ENCODE measurements around the gene CNNM3.

CNNM3 gene

DNA sequence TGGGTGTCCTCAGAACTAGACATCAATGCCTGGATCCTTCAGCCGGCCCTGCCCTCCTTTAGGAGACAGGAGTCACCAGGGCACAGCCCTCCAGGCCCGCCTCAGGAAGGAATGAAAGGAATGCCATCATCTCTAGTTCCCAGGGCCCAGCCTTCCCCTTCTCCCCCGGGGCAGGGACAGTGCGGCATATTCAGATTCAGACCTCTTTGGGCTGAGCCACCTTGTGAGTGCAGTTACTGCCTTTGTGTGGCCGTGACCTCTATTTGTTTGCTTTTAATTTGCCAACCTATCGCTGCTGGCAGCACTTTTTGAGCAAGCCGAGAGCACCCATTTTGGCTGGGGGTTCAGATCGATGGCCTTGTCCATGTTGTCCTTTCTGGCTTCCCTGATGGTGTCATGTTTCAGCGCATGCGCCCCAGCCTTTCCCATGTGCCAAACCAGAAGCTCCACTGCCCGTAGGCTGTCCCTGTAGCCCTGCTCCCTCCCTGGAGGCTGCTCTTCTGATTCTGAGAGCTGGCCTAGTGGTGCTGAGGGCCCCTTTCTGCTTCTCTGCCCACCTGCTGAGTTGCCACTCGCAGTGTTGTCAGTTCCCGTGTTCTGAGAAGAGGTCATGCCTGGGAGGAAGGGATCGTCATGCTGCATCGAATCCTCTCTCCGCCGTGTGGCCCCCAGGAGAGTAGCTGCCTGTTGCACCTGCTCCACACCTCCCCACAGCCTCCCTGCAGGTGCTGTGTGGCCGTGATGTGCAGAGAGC is 16.9 kb downstream of the CNNM3 start:
- Histone ChIP-seq H3K4ac (ENCODE audit: low read length) (no peak overlapping the region), H3K4me1 (ENCODE audit: control insufficient read depth in 2 of 2, insufficient read depth in 1 of 2, low read depth in 1 of 2, low read length in 2 of 2) (peaks cover 4 to 16% of the 10 kb centered on the region in 2 donors), H3K23ac (ENCODE audit: low read depth, low read length, poor library complexity) (no peak overlapping the region), H3K18ac (ENCODE audit: low read length) (peak overlapping the region; percentile 88), H3K27ac (replicated peaks; ENCODE audit: low read length) (peak overlapping the region; percentile 82), H4K91ac (ENCODE audit: low read depth, low read length, poor library complexity) (no peak overlapping the region), H4K8ac (ENCODE audit: low read depth, low read length) (no peak overlapping the region), H3K4me2 (ENCODE audit: insufficient read depth, low read length, poor library complexity, severe bottlenecking) (peak overlapping the region; percentile 54), H2BK12ac (ENCODE audit: low read length) (no peak overlapping the region), H2AFZ (ENCODE audit: low read length) (peak overlapping the region; percentile 62), H2BK15ac (ENCODE audit: low read length) (no peak overlapping the region), H3K14ac (ENCODE audit: low read length) (no peak overlapping the region), H2AK5ac (ENCODE audit: low read depth, low read length) (no peak overlapping the region), H3K27me3 (ENCODE audit: control insufficient read depth in 3 of 3, insufficient read depth in 3 of 3, low read depth in 1 of 3, low read length in 3 of 3) (no peaks in the 10 kb centered on the region), H2BK120ac (ENCODE audit: low read depth, low read length) (no peak overlapping the region), H3K36me3 (replicated peaks in 1 of 2; ENCODE audit: control insufficient read depth in 2 of 2, insufficient read depth in 2 of 2, low read length in 2 of 2) (peaks cover 29 to 90% of the 10 kb centered on the region in 2 donors), H3K9ac (ENCODE audit: low read depth, low read length, poor library complexity) (peak overlapping the region; percentile 51), H3K79me1 (ENCODE audit: low read depth, low read length) (no peaks in the 10 kb centered on the region), H3K9me3 (replicated peaks in 1 of 2; ENCODE audit: control insufficient read depth in 2 of 2, insufficient read depth in 1 of 2, low read depth in 1 of 2, low read length in 2 of 2) (no peaks in the 10 kb centered on the region), H2BK5ac (ENCODE audit: low read length) (peak overlapping the region; percentile 30), H3K4me3 (ENCODE audit: low read length in 2 of 2) (no peak overlapping the region)
- peak; percentile 86 for DNase-seq (ENCODE audit: low spot score)
- no CpG with 5 or more reads among the region's 18 CpGs for WGBS, 2 donors (ENCODE audit: extremely low coverage in 2 of 2, insufficient read length in 2 of 2, insufficient replicate concordance in 1 of 2)

DNA sequence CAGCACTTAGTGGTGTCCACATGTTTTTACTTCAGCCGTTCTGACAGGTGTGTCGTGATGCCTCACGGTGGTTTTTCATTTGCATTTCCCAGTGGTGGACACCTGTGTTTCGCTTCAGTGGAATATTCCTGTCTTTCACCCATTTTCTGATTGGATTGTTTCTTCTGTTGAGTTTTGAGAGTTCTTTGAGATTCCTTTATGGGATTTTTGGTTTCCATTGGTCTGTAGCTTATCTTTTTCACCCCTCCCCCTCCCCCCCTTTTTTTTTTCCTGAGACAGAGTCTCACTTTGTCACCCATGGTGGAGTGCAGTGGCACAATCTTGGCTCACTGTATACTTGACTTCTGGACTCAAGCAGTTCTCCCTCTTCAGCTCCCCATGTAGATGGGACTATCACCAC is 19.8 kb downstream of the CNNM3 start:
- Histone ChIP-seq H2AK5ac (ENCODE audit: low read depth, low read length) (no peak overlapping the region), H3K18ac (ENCODE audit: low read length) (no peak overlapping the region), H3K27me3 (ENCODE audit: control insufficient read depth in 3 of 3, insufficient read depth in 3 of 3, low read depth in 1 of 3, low read length in 3 of 3) (no peaks in the 10 kb centered on the region), H4K91ac (ENCODE audit: low read depth, low read length, poor library complexity) (no peak overlapping the region), H3K4ac (ENCODE audit: low read length) (no peak overlapping the region), H2BK12ac (ENCODE audit: low read length) (no peak overlapping the region), H3K79me1 (ENCODE audit: low read depth, low read length) (no peaks in the 10 kb centered on the region), H3K14ac (ENCODE audit: low read length) (no peak overlapping the region), H3K23ac (ENCODE audit: low read depth, low read length, poor library complexity) (no peak overlapping the region), H3K36me3 (replicated peaks in 1 of 2; ENCODE audit: control insufficient read depth in 2 of 2, insufficient read depth in 2 of 2, low read length in 2 of 2) (peaks cover 18 to 87% of the 10 kb centered on the region in 2 donors), H3K9ac (ENCODE audit: low read depth, low read length, poor library complexity) (no peak overlapping the region), H4K8ac (ENCODE audit: low read depth, low read length) (no peak overlapping the region), H3K4me1 (ENCODE audit: control insufficient read depth in 2 of 2, insufficient read depth in 1 of 2, low read depth in 1 of 2, low read length in 2 of 2) (peaks cover 4 to 16% of the 10 kb centered on the region in 2 donors), H2BK15ac (ENCODE audit: low read length) (no peak overlapping the region), H3K9me3 (replicated peaks in 1 of 2; ENCODE audit: control insufficient read depth in 2 of 2, insufficient read depth in 1 of 2, low read depth in 1 of 2, low read length in 2 of 2) (no peaks in the 10 kb centered on the region), H3K4me2 (ENCODE audit: insufficient read depth, low read length, poor library complexity, severe bottlenecking) (no peak overlapping the region), H2BK5ac (ENCODE audit: low read length) (no peak overlapping the region), H2AFZ (ENCODE audit: low read length) (no peak overlapping the region), H3K27ac (replicated peaks; ENCODE audit: low read length) (no peak overlapping the region), H2BK120ac (ENCODE audit: low read depth, low read length) (no peak overlapping the region), H3K4me3 (ENCODE audit: low read length in 2 of 2) (no peak overlapping the region)
- DNase-seq (ENCODE audit: low spot score), result no peak
- WGBS, 2 donors (ENCODE audit: extremely low coverage in 2 of 2, insufficient read length in 2 of 2, insufficient replicate concordance in 1 of 2), result no CpG with 5 or more reads among the region's 4 CpGs

DNA sequence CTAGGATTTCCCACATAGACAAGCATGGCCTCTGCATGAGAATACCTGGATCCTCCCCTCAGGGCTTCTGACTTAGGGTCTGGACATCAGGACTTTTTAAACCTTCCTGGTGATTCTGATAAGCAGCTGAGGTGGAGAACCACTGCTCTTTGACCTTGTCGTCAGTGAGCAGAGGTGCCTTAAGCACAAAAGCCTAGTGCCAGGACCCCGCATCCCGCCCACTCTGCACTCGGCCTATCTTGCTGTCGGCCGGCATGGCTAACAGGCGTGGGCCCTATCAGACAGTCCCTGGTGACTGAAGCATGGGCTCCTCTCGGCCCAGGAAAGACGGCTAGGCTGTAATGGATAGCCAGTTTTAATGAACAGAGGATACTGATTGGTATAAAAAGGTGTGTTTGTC is 21.5 kb downstream of the CNNM3 start:
- DNase-seq (ENCODE audit: low spot score), result no peak
- Histone ChIP-seq H3K4me2 (ENCODE audit: insufficient read depth, low read length, poor library complexity, severe bottlenecking) (no peak overlapping the region), H4K91ac (ENCODE audit: low read depth, low read length, poor library complexity) (no peak overlapping the region), H2AK5ac (ENCODE audit: low read depth, low read length) (no peak overlapping the region), H3K27ac (replicated peaks; ENCODE audit: low read length) (no peak overlapping the region), H3K36me3 (replicated peaks in 1 of 2; ENCODE audit: control insufficient read depth in 2 of 2, insufficient read depth in 2 of 2, low read length in 2 of 2) (peaks cover 12 to 74% of the 10 kb centered on the region in 2 donors), H2BK120ac (ENCODE audit: low read depth, low read length) (no peak overlapping the region), H3K9ac (ENCODE audit: low read depth, low read length, poor library complexity) (no peak overlapping the region), H2BK12ac (ENCODE audit: low read length) (no peak overlapping the region), H4K8ac (ENCODE audit: low read depth, low read length) (no peak overlapping the region), H3K79me1 (ENCODE audit: low read depth, low read length) (peaks cover 2% of the 10 kb centered on the region), H3K23ac (ENCODE audit: low read depth, low read length, poor library complexity) (no peak overlapping the region), H3K27me3 (ENCODE audit: control insufficient read depth in 3 of 3, insufficient read depth in 3 of 3, low read depth in 1 of 3, low read length in 3 of 3) (no peaks in the 10 kb centered on the region), H3K9me3 (replicated peaks in 1 of 2; ENCODE audit: control insufficient read depth in 2 of 2, insufficient read depth in 1 of 2, low read depth in 1 of 2, low read length in 2 of 2) (no peaks in the 10 kb centered on the region), H3K4me3 (ENCODE audit: low read length in 2 of 2) (no peak overlapping the region), H3K18ac (ENCODE audit: low read length) (no peak overlapping the region), H2AFZ (ENCODE audit: low read length) (no peak overlapping the region), H2BK15ac (ENCODE audit: low read length) (no peak overlapping the region), H3K4ac (ENCODE audit: low read length) (no peak overlapping the region), H3K14ac (ENCODE audit: low read length) (no peak overlapping the region), H3K4me1 (ENCODE audit: control insufficient read depth in 2 of 2, insufficient read depth in 1 of 2, low read depth in 1 of 2, low read length in 2 of 2) (peaks cover 4 to 5% of the 10 kb centered on the region in 2 donors), H2BK5ac (ENCODE audit: low read length) (no peak overlapping the region)
- no CpG with 5 or more reads among the region's 9 CpGs for WGBS, 2 donors (ENCODE audit: extremely low coverage in 2 of 2, insufficient read length in 2 of 2, insufficient replicate concordance in 1 of 2)

DNA sequence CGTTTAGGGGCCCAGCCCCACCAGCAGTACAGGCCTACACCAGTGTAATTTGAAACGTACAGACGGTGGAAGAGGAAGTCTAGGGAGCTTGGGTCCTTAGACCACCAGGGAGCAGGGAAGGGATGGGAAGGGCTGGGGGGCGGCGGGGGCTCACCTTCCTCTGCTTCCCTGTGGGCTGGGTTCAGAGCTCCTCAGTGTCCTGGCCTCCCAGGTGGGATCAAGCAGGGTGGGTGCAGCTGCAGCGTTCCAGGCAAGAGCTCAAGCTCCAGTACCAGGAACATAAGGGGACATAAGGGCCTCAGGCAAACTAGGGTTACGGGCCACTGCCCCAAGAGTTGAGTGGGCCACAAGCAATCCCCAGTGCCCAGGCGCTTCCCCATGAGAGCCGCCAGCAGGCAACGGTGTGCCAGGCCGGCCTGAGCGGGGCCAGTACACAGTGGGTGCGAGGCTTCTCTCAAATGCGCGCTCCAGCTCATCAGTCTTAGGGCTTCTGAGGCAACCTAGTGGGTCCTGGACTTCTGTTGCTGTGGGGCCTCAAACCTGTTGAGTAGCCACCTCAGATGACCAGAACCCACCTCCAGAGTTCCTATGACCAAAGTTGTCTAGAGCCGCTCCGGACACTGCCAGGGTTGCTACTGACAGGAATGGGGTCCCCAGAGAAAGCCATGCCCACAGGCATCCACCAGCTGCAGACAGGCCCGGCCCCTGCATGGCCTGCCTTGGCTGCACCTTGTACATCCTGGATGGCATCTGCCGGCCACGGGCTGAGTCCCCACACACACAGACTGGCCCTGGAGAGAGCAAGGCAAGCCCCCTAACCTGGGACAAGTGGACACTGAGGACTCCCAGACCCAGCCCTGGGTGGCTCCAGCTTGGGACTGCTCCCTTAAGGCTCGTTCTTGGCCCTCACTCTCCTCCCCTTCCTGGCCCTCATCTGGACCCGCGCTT is 22.6 kb downstream of the CNNM3 start:
- Histone ChIP-seq H3K14ac (ENCODE audit: low read length) (no peak overlapping the region), H2AFZ (ENCODE audit: low read length) (no peak overlapping the region), H3K27me3 (ENCODE audit: control insufficient read depth in 3 of 3, insufficient read depth in 3 of 3, low read depth in 1 of 3, low read length in 3 of 3) (no peaks in the 10 kb centered on the region), H3K4me2 (ENCODE audit: insufficient read depth, low read length, poor library complexity, severe bottlenecking) (no peak overlapping the region), H4K91ac (ENCODE audit: low read depth, low read length, poor library complexity) (no peak overlapping the region), H3K4me1 (ENCODE audit: control insufficient read depth in 2 of 2, insufficient read depth in 1 of 2, low read depth in 1 of 2, low read length in 2 of 2) (no peaks in the 10 kb centered on the region), H3K27ac (replicated peaks; ENCODE audit: low read length) (no peak overlapping the region), H3K9me3 (replicated peaks in 1 of 2; ENCODE audit: control insufficient read depth in 2 of 2, insufficient read depth in 1 of 2, low read depth in 1 of 2, low read length in 2 of 2) (no peaks in the 10 kb centered on the region), H3K4ac (ENCODE audit: low read length) (no peak overlapping the region), H4K8ac (ENCODE audit: low read depth, low read length) (peak overlapping the region; percentile 24), H2AK5ac (ENCODE audit: low read depth, low read length) (no peak overlapping the region), H2BK12ac (ENCODE audit: low read length) (no peak overlapping the region), H2BK5ac (ENCODE audit: low read length) (peak overlapping the region; percentile 32), H3K4me3 (ENCODE audit: low read length in 2 of 2) (no peak overlapping the region), H3K9ac (ENCODE audit: low read depth, low read length, poor library complexity) (no peak overlapping the region), H3K18ac (ENCODE audit: low read length) (peak overlapping the region; percentile 84), H3K23ac (ENCODE audit: low read depth, low read length, poor library complexity) (peak overlapping the region; percentile 75), H2BK15ac (ENCODE audit: low read length) (no peak overlapping the region), H3K79me1 (ENCODE audit: low read depth, low read length) (peaks cover 2% of the 10 kb centered on the region), H3K36me3 (replicated peaks in 1 of 2; ENCODE audit: control insufficient read depth in 2 of 2, insufficient read depth in 2 of 2, low read length in 2 of 2) (peaks cover 12 to 64% of the 10 kb centered on the region in 2 donors), H2BK120ac (ENCODE audit: low read depth, low read length) (no peak overlapping the region)
- WGBS, 2 donors (ENCODE audit: extremely low coverage in 2 of 2, insufficient read length in 2 of 2, insufficient replicate concordance in 1 of 2), result no CpG with 5 or more reads among the region's 23 CpGs
- DNase-seq (ENCODE audit: low spot score), result no peak
